Neural progenitor cell (in vitro differentiated cells): ENCODE results near the gene NR2F1.

ENCODE experiments used
- CTCF ChIP-seq: fragments of 200-600 bp; sonication (generic); IDR thresholded peaks from 2 replicates; pipeline ENCODE4 v1.5.1; 2017; ENCODE audit warnings: antibody characterized with exemption, mild to moderate bottlenecking
- EZH2 ChIP-seq: fragments of 200-600 bp; sonication (generic); IDR thresholded peaks from 2 replicates; pipeline ENCODE4 v1.6.1; 2017; ENCODE audit warnings: antibody characterized with exemption, mild to moderate bottlenecking, moderate library complexity
- EZH2phosphoT487 ChIP-seq: fragments of 200-600 bp; sonication (generic); IDR thresholded peaks from 2 replicates; pipeline ENCODE4 v1.6.1; 2017; ENCODE audit warnings: antibody characterized with exemption

- TF ChIP-seq CTCF (no peak), EZH2 (no peak), EZH2phosphoT487 (no peak)
Observed at GRCh38 chr5:93621327-93621798, 38.3 kb downstream of the NR2F1 start.
